Parathyroid adenoma (tissue), 2 donors: ENCODE results near the gene FOXK2.
"Not testable (repeated sequence)": the region's sequence is repeated elsewhere in the genome, so short reads cannot be mapped to it uniquely, and the experiment has no call there.

Experiments
- H2AFZ ChIP-seq: fragments of 300-600 bp; sonication (generic); one replicate; pipeline ENCODE4 v1.7.0; 2017; ENCODE audit warnings: antibody characterized with exemption, mild to moderate bottlenecking
- H3K27ac ChIP-seq: fragments of 300-600 bp; sonication (generic); one replicate; pipeline ENCODE4 v1.7.0; 2017
- H3K27me3 ChIP-seq: fragments of 300-600 bp; sonication (generic); one replicate; pipeline ENCODE4 v1.7.0; 2017; ENCODE audit warnings: low read length; ENCODE audit not compliant: control insufficient read depth, insufficient read depth
- H3K36me3 ChIP-seq: fragments of 300-600 bp; sonication (generic); one replicate; pipeline ENCODE4 v1.7.0; 2017; ENCODE audit warnings: low read length; ENCODE audit not compliant: control insufficient read depth, insufficient read depth
- H3K4me1 ChIP-seq: fragments of 300-600 bp; sonication (generic); one replicate; pipeline ENCODE4 v1.7.0; 2017; ENCODE audit warnings: control low read depth
- H3K4me2 ChIP-seq: fragments of 300-600 bp; sonication (generic); one replicate; pipeline ENCODE4 v1.7.0; 2017; ENCODE audit warnings: low read length
- H3K4me3 ChIP-seq: fragments of 300-600 bp; sonication (generic); one replicate; pipeline ENCODE4 v1.7.0; 2017; ENCODE audit warnings: low read depth, low read length
- H3K79me2 ChIP-seq: fragments of 300-600 bp; sonication (generic); one replicate; pipeline ENCODE4 v1.7.0; 2017; ENCODE audit warnings: control low read depth
- H3K9ac ChIP-seq: fragments of 300-600 bp; sonication (generic); one replicate; pipeline ENCODE4 v1.7.0; 2017; ENCODE audit warnings: mild to moderate bottlenecking
- H3K9me3 ChIP-seq: fragments of 300-600 bp; sonication (generic); one replicate; pipeline ENCODE4 v1.7.0; 2017; ENCODE audit warnings: low read length; ENCODE audit not compliant: control insufficient read depth
- TF ChIP-seq, protein P1 (sequence below): fragments of 300-600 bp; sonication (generic); IDR thresholded peaks from one replicate; pipeline ENCODE4 v1.7.0; 2017; ENCODE audit warnings: antibody characterized with exemption, mild to moderate bottlenecking
- donor health status: primary hyperparathyroidism.

The FOXK2 gene

DNA sequence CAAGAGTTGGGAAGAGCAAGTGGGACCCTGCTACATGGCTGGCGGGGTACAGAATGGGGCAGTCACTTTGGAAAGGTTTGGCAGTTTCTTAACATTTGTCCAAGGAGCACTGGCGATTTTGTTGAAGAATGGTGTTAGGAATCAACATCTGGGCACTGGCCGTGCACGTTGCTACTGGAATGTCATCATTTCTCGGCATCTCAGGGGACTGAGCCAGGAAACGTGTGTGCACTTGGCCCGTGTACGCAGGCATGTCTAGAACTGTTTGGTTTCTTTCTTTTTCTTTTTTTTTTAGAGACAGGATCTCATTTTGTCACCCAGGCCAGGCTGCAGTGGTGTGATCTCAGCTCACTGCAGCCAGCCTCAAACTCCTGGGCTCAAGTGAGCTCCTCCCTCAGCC lies 17.3 kb upstream of the FOXK2 start:
- Histone ChIP-seq H3K4me2 (no peak overlapping the region), H3K36me3 (no peaks in the 10 kb centered on the region), H3K9me3 (no peaks in the 10 kb centered on the region), H3K4me1 (no peaks in the 10 kb centered on the region), H3K79me2 (no peaks in the 10 kb centered on the region), H3K9ac (no peak overlapping the region), H3K27ac (no peak overlapping the region), H3K4me3 (no peak overlapping the region), H2AFZ (no peak overlapping the region), H3K27me3 (no peaks in the 10 kb centered on the region)
- TF ChIP-seq, protein P1, sequence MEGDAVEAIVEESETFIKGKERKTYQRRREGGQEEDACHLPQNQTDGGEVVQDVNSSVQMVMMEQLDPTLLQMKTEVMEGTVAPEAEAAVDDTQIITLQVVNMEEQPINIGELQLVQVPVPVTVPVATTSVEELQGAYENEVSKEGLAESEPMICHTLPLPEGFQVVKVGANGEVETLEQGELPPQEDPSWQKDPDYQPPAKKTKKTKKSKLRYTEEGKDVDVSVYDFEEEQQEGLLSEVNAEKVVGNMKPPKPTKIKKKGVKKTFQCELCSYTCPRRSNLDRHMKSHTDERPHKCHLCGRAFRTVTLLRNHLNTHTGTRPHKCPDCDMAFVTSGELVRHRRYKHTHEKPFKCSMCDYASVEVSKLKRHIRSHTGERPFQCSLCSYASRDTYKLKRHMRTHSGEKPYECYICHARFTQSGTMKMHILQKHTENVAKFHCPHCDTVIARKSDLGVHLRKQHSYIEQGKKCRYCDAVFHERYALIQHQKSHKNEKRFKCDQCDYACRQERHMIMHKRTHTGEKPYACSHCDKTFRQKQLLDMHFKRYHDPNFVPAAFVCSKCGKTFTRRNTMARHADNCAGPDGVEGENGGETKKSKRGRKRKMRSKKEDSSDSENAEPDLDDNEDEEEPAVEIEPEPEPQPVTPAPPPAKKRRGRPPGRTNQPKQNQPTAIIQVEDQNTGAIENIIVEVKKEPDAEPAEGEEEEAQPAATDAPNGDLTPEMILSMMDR: no peak

DNA sequence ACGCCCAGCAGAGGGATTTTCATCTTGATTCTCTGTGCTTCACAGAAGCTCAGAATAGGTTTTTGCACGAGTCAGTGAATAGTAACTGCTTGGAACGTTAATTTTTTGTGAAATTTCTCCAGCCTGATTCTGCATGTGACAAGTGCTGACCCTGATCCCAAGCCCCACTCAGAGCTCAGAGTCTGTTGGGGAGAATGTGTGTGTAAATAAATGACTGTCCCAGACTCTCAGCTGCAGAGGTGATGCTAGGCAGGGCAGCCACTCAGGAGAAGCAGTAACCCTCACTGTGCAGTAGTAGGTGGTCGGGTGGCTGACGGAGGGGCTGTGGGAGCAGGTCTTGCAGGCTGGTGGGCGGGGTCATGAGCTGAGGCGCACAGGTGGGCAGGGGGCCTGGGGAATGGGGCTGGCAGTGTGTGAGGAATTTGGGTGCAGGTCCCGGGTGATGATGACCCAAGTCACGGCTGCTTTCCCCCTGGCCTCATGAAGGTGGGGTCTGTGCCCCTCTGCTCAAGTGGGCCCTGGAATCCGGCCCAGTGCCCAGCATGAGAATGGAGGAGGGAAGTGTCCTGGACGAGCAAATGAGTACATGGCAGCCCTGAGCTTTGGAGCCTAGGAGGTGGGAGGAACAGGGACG lies 16.3 kb upstream of the FOXK2 start:
- no peak overlapping the region for H3K4me2 ChIP-seq
- no peak overlapping the region for H3K4me3 ChIP-seq
- no peaks in the 10 kb centered on the region for H3K9me3 ChIP-seq
- H3K79me2 ChIP-seq: no peaks in the 10 kb centered on the region
- TF ChIP-seq, protein P1: no peak
- H3K36me3 ChIP-seq: no peaks in the 10 kb centered on the region
- H2AFZ ChIP-seq: no peak overlapping the region
- no peak overlapping the region for H3K9ac ChIP-seq
- H3K4me1 ChIP-seq: no peaks in the 10 kb centered on the region
- no peaks in the 10 kb centered on the region for H3K27me3 ChIP-seq
- H3K27ac ChIP-seq: no peak overlapping the region

DNA sequence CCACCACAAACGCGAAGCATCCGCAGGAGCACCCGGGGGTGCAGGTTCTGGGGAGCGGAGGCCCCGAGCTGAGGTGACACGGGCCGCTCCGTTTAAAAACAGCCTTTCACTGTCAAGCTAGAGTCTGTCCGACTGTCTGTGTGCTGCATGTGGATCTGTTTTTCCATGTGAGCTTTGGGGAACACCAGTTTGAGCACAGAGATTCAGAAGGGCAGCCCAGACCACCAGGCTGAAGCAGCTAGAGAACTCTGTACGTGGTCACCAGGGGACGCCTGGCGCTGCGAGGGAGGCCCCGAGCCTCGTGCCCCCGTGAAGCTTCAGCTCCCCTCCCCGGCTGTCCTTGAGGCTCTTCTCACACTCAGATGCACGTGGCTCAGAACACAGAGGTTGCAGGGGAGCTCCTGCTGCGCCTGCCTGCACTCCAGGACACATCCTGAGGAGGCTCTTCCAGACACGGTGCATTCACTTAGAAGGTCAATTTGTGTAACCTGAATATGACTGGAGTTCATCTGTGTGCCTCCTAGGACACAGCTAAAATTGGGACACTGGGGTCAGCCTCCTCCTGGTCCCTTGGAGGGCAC lies 15.7 kb upstream of the FOXK2 start:
- TF ChIP-seq, protein P1: no peak

DNA sequence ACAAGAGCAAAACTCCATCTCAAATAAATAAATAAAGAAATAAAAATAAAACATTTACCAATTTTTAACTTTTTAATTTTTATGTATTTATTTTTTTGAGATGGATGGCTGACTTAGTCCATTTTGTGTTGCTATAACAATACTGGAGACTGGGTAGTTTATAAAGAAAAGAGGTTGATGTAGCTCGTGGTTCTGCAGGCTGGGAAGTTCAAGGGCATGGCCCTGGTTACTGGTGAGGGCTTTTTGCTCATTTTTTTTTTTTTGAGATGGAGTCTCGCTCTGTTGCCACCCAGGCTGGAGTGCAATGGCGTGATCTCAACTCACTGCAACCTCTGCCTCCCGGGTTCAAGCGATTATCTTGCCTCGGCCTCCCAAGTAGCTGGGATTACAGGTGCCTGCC lies 14.2 kb upstream of the FOXK2 start:
- no peak overlapping the region for H3K9ac ChIP-seq
- no peak overlapping the region for H3K4me3 ChIP-seq
- no peak overlapping the region for H3K27ac ChIP-seq
- H3K27me3 ChIP-seq: no peaks in the 10 kb centered on the region
- no peak overlapping the region for H2AFZ ChIP-seq
- no peak overlapping the region for H3K4me2 ChIP-seq
- H3K36me3 ChIP-seq: no peaks in the 10 kb centered on the region
- no peaks in the 10 kb centered on the region for H3K79me2 ChIP-seq
- no peaks in the 10 kb centered on the region for H3K9me3 ChIP-seq
- TF ChIP-seq, protein P1: no peak
- H3K4me1 ChIP-seq: no peaks in the 10 kb centered on the region

More for the DNA sequence above, 15.7 kb upstream of the FOXK2 start:
- Histone ChIP-seq H3K9ac (no peak overlapping the region), H3K27ac (no peak overlapping the region), H3K79me2 (no peaks in the 10 kb centered on the region), H3K9me3 (no peaks in the 10 kb centered on the region), H3K27me3 (no peaks in the 10 kb centered on the region), H3K4me2 (no peak overlapping the region), H3K36me3 (no peaks in the 10 kb centered on the region), H2AFZ (no peak overlapping the region), H3K4me1 (no peaks in the 10 kb centered on the region), H3K4me3 (no peak overlapping the region)

DNA sequence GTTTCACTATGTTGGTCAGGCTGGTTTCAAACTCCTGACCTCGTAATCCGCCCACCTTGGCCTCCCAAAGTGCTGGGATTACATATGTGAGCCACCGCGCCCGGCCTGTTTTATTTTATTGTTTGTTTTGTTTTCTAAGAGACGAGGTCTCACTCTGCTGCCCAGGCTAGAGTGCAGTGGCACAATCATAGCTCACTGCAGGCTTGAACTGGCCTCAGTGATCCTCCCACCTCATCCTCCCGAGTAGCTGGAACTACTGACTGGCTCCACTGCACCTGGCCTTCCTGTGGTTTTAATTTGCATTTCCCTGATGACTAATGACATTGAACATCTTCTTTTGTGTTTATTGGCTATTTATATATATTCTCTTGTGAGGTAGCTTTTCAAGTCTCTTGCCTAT lies 13.1 kb upstream of the FOXK2 start:
- H2AFZ ChIP-seq, H3K4me3 ChIP-seq, H3K4me1 ChIP-seq, H3K9me3 ChIP-seq, H3K36me3 ChIP-seq, H3K4me2 ChIP-seq, H3K27me3 ChIP-seq, H3K9ac ChIP-seq, H3K27ac ChIP-seq, H3K79me2 ChIP-seq: not testable (repeated sequence)
